ENCODE measurements around the gene ITSN2.

- TF ChIP-seq CTCF (IDR thresholded peaks at IDR 0.05): no peak
- TF ChIP-seq POLR2A (IDR thresholded peaks at IDR 0.05): no peak
These were observed 18.0 kb downstream of the ITSN2 start for GRCh38 chr2:24342110-24342910.
